Stimulated activated CD4-positive, alpha-beta T cell treated with anti-CD3 and anti-CD28 coated beads, Interleukin-12 subunit alpha, Interleukin-12 subunit beta, amount 100 ng/mL, for 48 hours (primary cell): ENCODE data around the gene SMARCA4.

Experiments
- DNase-seq, 3 donors: peaks; one replicate each; pipeline ENCODE4 v3.0.0-alpha.2; 2020; ENCODE audit warnings: low read depth in 2 of 3, low spot score in 1 of 3

Gene SMARCA4

DNA sequence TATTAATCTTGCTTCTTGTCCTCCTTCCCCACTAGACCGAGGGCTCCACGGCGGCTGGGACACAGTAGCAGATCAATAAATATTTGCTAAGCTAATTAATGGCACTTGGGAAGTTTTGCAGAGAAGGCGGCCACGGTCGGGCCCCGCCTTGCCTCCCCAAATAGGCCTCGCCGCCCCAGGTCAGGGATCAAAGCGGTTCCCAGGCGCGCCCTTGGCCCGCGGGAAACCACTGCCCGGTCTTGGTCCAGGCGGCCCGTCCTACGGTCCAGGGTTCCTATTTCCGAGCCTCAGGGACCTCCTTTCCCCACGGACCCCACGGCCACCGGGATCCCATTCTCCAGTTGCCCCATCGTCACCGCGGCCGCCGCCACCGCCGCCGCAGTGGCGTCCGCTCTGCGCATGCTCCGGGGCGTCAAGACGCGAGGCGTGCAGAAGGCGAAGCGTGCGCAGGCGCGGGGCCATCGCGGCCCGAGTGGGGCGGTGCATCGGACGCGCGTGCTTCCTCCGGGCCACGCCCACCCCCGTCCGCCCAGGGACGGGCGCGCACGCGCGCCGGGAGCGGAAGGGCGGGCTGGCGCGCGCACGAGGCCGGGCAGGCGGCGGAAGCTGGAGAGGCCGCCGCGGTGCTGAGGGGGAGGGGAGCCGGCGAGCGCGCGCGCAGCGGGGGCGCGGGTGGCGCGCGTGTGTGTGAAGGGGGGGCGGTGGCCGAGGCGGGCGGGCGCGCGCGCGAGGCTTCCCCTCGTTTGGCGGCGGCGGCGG lies at the start of gene SMARCA4:
Gene SMARCA4 (plus strand): TSS at position 717 of the 759 bp plus-strand sequence. CDS start 23,122 bp downstream, outside the sequence.
- peak; percentile 92 to 98 (median 97) for DNase-seq

DNA sequence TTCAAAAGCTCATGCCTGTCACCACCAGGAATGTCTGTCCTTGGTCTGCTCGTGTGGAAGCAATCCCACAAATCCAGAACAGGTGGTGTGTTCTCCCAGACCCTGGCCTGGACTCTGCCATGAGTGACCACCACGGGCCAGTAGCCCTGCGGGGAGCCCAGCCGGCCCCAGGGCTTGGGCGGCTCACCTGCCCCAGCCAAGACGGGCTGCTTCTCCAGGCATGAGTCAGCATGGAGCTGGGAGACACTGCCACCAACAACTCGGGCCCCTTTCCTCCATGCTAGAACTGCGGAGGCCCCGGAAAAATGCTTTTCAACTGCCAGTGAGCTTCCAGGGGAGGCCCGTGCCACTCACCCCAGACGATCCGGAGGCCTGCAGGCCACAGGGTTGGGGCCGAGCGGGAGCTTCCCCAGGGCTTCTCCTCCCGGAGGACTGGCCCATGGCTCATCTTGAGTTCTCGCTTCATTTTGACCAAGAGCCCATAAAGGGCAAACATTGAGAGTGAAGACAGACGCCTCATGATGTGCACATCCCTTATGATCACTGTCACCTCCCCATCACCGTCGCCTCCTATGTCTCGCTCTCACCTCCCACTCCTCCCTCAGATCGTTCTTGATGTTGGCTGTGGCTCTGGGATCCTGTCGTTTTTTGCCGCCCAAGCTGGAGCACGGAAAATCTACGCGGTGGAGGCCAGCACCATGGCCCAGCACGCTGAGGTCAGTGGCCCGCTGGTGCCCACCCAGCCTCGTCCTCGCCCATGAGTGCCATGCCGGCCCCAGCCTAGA lies 49.1 kb upstream of the SMARCA4 start:
- no peak for DNase-seq

DNA sequence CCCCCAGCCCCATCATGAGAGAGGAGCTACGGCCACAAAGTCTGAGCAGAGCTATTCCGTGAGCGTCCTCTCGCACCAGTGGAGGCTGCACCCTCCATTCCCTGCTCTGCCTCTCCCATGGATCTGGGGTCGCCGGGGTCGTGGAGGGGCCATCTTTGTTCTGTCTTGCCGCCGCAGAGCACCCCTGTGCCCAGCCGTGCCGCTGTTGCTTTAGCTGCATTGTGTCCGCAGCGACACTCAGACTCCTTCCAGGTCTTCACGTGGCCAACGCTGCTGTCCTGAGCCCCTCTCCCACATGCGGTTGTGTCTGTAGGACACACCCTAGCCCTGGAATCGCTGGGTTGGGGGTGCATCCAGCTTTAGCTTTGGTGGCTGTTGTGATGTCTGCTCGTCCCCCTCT lies 48.2 kb upstream of the SMARCA4 start:
- no peak for DNase-seq

DNA sequence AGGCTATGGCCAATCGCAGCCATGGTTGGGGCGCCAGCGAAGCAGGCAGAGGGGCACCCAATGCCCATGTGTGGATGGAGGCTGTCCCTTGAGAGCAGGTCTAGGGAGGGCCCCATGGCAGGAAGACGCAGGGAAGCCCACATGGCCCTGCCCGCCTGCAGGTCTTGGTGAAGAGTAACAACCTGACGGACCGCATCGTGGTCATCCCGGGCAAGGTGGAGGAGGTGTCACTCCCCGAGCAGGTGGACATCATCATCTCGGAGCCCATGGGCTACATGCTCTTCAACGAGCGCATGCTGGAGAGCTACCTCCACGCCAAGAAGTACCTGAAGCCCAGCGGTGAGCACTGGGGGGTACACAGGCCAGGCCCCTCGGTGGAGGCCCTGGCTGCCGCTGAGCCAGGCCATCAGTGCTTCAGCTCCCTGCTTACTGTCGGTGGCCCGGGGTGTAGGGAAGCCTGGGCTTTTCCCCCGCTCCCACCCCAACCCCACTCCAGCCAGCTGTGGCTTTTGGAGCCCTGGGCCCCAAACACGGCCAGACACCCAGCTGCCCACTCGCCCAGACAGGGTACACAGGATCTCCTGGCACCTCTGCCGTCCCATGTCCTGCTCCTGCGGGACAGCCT lies 47.0 kb upstream of the SMARCA4 start:
- no peak for DNase-seq

DNA sequence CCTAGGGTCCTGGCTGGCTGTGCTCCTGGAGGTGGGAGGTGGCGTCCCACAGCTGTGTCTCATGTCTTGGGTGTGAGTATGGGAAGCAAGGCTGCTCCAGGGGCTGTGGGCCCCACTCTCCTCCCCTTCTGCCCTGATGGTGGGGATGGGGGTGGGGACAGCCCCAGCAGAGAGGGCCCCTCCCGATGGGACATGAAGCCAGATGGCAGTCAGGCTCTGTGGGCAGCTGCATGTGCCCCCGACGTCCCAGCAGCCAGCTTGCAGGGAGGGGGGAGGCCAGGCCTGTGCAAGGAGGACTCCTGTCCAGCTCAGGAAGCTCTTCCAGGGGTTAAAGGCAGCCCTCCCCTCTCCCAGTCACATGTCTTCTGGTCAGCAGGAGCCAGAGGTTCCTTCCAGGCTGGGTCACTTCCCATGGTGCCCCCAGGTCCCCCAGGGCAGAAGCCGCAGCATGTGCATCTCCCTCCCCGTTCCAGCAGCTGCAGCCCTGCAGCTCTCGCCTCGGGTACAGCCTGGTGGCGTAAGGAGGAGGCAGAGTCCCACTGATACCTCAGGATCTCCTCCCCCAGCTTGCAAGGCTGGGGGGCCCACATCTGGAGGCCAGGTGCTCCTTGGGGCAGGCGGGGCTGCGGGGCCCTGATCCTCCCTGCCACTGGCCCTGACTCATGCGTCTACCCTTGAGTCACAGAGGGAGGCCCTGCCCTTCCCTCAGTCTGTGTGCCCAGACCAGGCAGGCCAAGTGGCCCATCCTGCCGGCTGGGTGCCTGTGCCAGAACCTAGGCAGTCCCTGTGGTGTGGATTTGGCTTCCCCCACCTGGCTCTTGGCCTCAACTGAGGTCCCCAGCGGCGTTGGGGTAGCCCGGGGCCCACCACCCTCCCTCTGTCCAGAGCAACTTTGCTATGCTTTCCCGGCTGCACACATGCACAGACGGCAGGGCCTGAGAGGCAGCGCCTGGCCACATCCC lies 45.4 kb upstream of the SMARCA4 start:
- DNase-seq, result no peak

DNA sequence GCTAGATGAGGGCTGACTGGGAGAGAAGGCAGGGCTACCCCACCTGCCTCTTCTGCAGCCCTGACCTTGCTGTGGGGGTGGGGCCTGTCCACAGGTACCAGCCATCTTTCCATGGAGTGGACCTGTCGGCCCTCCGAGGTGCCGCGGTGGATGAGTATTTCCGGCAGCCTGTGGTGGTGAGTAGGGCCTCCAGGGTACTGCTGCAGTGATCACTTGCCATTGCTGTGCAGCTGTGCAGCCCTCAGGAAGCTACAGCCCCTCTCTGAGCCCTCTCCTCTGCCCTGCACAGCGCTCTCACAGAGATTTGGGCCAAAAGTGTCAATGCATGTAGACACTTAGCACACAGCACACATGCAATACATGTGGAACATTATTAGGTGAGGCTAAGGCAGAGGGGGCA lies 44.2 kb upstream of the SMARCA4 start:
- no peak for DNase-seq

DNA sequence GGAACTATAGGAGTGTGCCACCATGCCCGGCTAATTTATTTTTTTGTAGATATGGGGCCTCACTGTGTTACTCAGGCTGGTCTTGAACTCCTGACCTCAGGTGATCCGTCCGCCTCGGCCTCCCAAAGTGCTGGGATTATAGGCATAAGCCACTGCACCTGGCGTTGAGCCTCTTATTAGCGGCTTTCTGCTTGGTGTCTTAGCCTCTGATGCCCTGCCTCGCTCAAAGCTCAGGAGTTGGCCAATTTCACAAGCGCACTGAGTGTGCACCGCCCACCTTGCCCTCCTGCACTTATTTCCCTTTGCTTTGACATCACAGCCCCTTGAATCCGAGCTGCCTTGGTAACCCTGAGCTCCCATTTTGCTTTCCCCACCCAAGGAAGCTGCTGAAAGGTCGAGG lies 42.5 kb upstream of the SMARCA4 start:
- DNase-seq, result no peak

DNA sequence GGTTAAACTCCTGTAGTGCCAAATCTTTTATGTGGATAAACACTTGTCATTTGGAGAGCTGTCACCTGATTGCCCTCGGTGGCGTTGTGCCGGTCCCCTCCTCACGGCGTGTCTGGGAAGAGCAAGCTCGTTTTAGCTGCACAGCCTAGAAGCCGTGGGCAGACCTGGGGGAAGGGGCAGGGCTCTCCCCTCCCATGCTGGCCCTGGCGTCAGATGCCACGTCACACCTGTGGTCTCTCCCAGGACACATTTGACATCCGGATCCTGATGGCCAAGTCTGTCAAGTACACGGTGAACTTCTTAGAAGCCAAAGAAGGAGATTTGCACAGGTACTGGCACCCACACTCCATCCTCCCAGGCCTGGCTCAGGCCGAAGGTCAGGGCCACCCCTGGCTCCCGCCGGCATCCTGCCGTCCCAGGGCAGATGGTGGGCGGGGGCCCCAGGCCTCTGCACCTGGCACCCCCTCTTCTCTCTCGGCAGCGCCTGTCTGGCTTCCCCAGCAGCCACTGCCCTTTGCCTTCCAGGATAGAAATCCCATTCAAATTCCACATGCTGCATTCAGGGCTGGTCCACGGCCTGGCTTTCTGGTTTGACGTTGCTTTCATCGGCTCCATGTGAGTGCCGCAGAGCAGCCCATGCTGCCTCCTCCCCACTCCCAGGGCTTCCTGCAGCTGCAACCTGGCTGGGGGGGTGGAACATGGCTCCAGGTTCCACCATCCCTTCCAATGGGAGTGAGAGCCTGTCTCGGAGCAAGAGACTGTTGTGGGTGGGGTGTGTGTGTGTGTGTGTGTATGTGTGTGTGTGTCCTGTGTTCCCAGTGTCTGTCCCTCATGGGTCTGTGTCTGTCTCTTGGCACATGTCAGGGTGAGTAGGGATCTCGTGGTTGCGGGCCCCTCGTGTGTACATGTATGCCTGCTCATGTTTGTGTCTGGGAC lies 41.2 kb upstream of the SMARCA4 start:
- no peak for DNase-seq

DNA sequence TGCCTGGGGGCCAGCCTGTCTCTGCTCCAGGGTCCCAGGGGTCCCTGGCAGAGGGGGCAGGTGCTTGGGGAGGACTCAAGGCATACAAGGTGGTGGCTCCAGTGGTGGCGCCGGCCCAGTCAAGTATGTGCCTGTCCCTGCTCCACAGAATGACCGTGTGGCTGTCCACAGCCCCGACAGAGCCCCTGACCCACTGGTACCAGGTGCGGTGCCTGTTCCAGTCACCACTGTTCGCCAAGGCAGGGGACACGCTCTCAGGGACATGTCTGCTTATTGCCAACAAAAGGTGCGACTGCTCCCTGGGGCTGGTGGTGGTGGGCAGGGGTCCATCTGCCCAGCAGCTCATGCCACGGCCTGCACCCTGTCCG lies 40.6 kb upstream of the SMARCA4 start:
- DNase-seq, result no peak

DNA sequence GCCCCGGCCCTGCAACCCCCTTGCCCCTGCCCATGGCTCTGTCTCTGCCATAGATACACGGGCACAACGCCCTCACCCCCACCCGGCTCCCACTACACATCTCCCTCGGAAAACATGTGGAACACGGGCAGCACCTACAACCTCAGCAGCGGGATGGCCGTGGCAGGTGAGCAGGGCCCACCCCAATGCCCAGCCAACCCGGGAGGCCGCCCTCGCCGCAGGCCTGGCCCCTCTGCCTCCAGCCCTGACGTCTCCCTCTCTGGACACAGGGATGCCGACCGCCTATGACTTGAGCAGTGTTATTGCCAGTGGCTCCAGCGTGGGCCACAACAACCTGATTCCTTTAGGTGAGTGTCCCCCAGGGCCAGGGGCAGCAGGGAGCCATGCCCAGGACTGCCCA lies 40.0 kb upstream of the SMARCA4 start:
- no peak for DNase-seq

DNA sequence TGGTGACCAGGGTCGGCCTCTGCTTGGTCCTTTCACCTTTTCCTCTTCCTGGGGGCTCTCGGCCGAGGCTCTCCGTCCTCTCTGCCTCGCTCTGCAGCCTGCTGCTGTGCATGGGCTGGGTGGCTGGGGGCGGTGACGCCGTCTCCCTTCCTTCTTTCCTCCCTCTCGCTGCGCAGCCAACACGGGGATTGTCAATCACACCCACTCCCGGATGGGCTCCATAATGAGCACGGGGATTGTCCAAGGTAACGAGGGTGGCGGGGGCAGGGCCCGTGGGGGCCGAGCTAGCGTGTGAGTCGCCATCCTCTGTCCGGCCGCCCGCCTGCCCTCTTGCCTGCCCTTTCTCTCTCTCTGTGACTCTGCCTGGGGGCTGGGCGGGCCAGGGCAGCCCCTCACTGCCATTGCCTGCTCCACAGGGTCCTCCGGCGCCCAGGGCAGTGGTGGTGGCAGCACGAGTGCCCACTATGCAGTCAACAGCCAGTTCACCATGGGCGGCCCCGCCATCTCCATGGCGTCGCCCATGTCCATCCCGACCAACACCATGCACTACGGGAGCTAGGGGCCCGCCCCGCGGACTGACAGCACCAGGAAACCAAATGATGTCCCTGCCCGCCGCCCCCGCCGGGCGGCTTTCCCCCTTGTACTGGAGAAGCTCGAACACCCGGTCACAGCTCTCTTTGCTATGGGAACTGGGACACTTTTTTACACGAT lies 39.5 kb upstream of the SMARCA4 start:
- DNase-seq, result no peak

DNA sequence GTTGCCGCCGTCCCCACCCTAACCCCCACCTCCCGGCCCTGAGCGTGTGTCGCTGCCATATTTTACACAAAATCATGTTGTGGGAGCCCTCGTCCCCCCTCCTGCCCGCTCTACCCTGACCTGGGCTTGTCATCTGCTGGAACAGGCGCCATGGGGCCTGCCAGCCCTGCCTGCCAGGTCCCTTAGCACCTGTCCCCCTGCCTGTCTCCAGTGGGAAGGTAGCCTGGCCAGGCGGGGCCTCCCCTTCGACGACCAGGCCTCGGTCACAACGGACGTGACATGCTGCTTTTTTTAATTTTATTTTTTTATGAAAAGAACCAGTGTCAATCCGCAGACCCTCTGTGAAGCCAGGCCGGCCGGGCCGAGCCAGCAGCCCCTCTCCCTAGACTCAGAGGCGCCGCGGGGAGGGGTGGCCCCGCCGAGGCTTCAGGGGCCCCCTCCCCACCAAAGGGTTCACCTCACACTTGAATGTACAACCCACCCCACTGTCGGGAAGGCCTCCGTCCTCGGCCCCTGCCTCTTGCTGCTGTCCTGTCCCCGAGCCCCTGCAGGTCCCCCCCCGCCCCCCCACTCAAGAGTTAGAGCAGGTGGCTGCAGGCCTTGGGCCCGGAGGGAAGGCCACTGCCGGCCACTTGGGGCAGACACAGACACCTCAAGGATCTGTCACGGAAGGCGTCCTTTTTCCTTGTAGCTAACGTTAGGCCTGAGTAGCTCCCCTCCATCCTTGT lies 38.8 kb upstream of the SMARCA4 start:
- no peak for DNase-seq

DNA sequence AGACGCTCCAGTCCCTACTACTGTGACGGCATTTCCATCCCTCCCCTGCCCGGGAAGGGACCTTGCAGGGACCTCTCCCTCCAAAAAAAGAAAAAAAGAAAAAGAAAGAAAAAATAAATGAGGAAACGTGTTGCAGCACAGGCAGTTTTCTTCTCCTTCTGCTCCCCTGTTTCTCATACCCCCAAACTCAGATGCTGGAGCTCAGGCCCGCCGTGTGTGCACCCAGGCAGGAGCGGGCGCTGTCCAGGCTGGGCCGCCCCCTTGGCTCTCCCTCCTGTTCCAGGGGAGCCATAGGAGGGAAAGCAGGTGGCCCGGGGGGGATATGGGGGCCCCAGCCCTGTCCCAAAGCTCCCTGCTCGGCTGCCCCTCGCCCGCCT lies 38.2 kb upstream of the SMARCA4 start:
- DNase-seq, result no peak

DNA sequence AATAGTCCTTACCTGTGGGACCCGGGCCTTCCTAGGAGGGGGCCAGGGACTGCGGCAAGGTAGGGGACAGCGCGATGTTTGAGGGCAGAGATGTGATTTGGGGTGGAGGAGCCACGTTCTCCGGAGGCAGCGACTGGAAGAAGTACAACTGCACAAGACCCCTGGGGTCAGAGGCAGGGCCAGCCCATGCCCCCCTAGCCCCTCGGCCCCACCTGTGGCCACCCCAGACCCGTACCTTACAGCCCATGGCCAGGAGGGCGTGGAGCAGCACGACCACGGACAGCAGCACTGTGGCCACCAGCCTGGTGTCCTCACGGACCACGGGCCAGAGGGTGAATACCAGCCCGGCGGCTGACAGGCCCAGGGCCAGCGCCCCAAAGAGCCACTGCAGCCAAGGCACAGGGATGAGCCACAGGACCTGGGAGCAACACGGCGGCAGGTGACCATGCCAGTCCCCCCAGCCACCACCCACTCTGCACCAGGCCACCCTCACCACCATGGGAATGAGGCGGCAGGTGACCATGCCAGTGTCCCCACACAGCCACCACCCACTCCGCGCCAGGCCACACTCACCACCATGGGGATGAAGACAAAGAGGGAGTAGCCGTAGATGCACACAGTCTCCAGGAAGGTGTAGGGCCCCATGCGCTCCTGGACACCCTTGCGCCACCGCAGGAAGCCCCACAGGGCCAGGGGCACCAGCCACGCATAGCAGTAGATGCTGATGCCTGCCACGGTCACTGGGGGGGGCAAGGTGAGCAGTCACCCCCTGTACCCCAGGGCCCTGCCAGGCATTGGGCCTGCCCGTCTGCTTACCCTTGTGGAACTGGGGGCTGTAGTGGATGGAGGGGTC lies 37.3 kb upstream of the SMARCA4 start:
- DNase-seq, result no peak

DNA sequence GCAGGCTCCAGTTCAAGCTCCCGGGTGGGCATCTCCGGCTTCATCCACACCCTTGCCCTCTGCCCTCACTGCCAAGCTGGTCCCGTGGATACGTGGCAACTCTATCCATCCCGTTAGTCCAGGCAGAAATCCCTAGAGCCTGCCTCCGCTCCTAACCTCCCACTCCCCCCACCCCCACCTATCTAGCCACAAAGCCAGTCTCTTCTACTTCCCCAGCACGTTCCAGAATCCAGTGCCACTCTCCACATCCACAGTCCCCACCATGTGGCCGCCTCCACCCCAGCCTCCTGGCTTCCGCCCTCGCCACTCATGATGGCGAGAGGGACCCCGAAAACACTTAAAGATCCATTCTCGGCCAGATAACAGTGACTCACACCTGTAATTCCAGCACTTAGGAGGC lies 36.2 kb upstream of the SMARCA4 start:
- no peak for DNase-seq

DNA sequence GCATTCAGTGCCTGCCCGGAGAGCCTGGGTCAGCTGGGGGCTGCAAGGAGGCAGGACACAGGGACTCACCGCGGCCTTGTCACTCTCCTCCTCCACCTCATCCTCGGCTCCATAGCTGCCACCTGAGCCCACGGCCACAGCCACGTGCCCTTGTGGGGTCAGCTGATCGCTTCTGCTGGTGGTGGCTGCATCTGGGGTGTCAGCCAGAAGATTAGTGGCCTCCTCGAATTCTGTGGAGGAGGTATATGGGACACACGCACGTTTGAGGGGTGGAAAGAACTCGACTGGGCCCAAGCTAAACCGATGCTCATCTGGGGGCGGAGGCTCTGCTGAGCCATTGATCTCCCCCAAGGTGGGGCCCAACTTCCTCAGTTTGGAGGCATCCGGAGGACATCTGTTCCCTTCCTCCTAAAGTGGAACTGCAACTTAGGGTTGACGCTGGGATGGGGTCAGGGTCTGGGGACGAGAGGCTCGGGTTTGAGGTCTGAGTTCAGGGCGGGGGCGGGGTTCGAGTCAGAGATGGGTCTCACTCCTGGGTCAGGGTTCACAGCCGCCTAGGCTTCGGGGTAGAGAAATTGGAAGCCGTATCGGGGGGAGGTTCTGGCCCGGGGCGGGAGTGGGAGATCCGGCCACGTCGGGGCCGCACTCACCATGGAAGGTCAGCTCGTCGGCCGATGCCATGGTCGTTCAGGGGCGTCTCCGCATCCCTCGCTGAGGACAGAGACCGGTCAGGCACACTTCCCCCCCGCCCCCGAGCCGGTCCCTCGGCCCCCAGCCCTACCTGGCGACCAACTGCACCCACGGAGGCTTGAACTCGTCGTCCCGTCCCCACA lies 32.9 kb upstream of the SMARCA4 start:
- DNase-seq, result peak in 1 of 3 donors; percentile 8
